MCF 10A (cell line): Measurements from ENCODE around the gene JAK2. TPM values are rescaled to one million over a fixed set of nuclear protein-coding genes. Genes with fewer than 3 reads are reported as not detected.

Experiments used
- BruUV-seq: library from RNA; stranded (reverse); fragments of 400-500 nt; replicated peaks from 2 replicates; lab custom pipeline; 2021; lab: Mats Ljungman, UMichigan
- CTCF ChIA-PET: fragments of 300-600 bp; sonication (Branson Sonifier 250); formaldehyde crosslinking; extraction: SDS; loops from one replicate; lab custom pipeline; 2021; ENCODE audit warnings: antibody characterized with exemption, inconsistent platforms; lab: Yijun Ruan, JAX
- POLR2A ChIA-PET: fragments of 300-600, 350-650 bp; sonication (Branson Sonifier 250); formaldehyde crosslinking; extraction: SDS; loops from one replicate; lab custom pipeline; 2020; ENCODE audit warnings: antibody characterized with exemption, inconsistent platforms; lab: Yijun Ruan, JAX
- DNase-seq: peaks from one replicate; pipeline ENCODE4 v3.0.0-alpha.2; 2018; ENCODE audit not compliant: unreplicated experiment
- H3K27ac Mint-ChIP-seq: one replicate; pipeline ENCODE4 v1.8.0; 2022; ENCODE audit warnings: mild to moderate bottlenecking, low read depth, mixed read lengths; ENCODE audit not compliant: unreplicated experiment
- H3K27me3 Mint-ChIP-seq: one replicate; pipeline ENCODE4 v1.8.0; 2022; ENCODE audit warnings: mixed read lengths; ENCODE audit not compliant: insufficient read depth, unreplicated experiment
- H3K36me3 Mint-ChIP-seq: one replicate; pipeline ENCODE4 v1.8.0; 2022; ENCODE audit warnings: mild to moderate bottlenecking, moderate library complexity, mixed read lengths; ENCODE audit not compliant: insufficient read depth, unreplicated experiment
- H3K4me1 Mint-ChIP-seq: one replicate; pipeline ENCODE4 v1.8.0; 2022; ENCODE audit warnings: mixed read lengths; ENCODE audit not compliant: insufficient read depth, unreplicated experiment
- H3K4me3 Mint-ChIP-seq: one replicate; pipeline ENCODE4 v1.8.0; 2022; ENCODE audit warnings: mild to moderate bottlenecking, moderate library complexity, mixed read lengths; ENCODE audit not compliant: unreplicated experiment
- H3K9me3 Mint-ChIP-seq: one replicate; pipeline ENCODE4 v1.8.0; 2022; ENCODE audit warnings: mixed read lengths; ENCODE audit not compliant: unreplicated experiment
- intact Hi-C: fragments of 100-400 bp; cut with micrococcal nuclease; formaldehyde crosslinking; loops from 2 replicates; pipeline ENCODE4 v1.14.1; 2022
- total RNA-seq: library from RNA; stranded (reverse); gene quantifications from 2 replicates; pipeline ENCODE4 v1.2.3, GENCODE V29; 2022
- TF ChIP-seq, protein P1 (sequence below): fragments of 200-600 bp; IDR thresholded peaks from one replicate; pipeline ENCODE4 v1.8.0; 2022; ENCODE audit warnings: antibody characterized with exemption, mild to moderate bottlenecking; ENCODE audit not compliant: unreplicated experiment

The JAK2 gene
- total RNA-seq, 1 experiment from 2014 or later: 4.3 TPM

DNA sequence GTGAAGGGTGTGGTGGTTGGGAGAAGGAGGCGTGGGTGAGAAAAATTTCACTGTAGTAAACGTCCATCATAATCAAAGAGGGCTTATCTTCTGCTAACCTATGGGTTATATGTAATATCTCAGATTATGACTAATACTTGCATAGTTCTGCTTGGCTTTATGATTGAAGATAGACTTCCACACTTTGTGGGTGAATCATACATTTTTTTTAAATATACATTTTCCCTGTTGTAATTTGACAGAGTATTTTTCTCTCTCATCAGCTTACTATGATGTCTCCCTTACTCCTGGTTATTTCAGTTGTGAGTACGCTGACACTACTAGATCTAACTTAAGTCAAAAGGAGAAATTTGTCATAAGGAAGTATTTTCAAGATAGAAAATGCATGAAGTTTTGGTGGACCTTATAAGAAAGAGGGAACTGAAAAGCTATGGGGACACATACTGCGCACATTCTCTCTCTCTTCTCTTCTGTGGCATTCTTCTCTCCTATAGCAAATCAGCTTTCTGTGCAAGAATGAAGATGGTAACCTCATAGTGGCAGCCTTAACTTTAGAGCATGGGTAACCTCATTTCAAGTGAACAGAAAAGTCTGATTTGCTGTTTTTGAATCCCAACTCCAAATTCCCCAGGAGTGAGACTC lies 4.9 kb upstream of the JAK2 start:
- H3K36me3 Mint-ChIP-seq: no peaks in the 10 kb centered on the region
- no peak overlapping the region for H3K27ac Mint-ChIP-seq
- no peaks in the 10 kb centered on the region for H3K27me3 Mint-ChIP-seq
- TF ChIP-seq, protein P1, sequence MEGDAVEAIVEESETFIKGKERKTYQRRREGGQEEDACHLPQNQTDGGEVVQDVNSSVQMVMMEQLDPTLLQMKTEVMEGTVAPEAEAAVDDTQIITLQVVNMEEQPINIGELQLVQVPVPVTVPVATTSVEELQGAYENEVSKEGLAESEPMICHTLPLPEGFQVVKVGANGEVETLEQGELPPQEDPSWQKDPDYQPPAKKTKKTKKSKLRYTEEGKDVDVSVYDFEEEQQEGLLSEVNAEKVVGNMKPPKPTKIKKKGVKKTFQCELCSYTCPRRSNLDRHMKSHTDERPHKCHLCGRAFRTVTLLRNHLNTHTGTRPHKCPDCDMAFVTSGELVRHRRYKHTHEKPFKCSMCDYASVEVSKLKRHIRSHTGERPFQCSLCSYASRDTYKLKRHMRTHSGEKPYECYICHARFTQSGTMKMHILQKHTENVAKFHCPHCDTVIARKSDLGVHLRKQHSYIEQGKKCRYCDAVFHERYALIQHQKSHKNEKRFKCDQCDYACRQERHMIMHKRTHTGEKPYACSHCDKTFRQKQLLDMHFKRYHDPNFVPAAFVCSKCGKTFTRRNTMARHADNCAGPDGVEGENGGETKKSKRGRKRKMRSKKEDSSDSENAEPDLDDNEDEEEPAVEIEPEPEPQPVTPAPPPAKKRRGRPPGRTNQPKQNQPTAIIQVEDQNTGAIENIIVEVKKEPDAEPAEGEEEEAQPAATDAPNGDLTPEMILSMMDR: no peak
- H3K4me3 Mint-ChIP-seq: no peak overlapping the region
- H3K4me1 Mint-ChIP-seq: peaks cover 24% of the 10 kb centered on the region
- no TSS peak for BruUV-seq
- CTCF ChIA-PET: interaction anchor here (0.5 to 1.5 kb wide), 6 partner anchors 13 to 1485 kb away, joined by 3 to 7 read pairs (median 3); no protein-coding TSS in a partner anchor
- intact Hi-C loops: loop anchor here (10.0 kb wide), 1 partner anchor 55 kb away; no protein-coding TSS in a partner anchor
- DNase-seq: peak; percentile 14
- H3K9me3 Mint-ChIP-seq: no peaks in the 10 kb centered on the region
- POLR2A ChIA-PET: interaction anchor here (0.7 to 1.0 kb wide), 2 partner anchors 12 to 14 kb away, joined by 3 to 4 read pairs; no protein-coding TSS in a partner anchor

DNA sequence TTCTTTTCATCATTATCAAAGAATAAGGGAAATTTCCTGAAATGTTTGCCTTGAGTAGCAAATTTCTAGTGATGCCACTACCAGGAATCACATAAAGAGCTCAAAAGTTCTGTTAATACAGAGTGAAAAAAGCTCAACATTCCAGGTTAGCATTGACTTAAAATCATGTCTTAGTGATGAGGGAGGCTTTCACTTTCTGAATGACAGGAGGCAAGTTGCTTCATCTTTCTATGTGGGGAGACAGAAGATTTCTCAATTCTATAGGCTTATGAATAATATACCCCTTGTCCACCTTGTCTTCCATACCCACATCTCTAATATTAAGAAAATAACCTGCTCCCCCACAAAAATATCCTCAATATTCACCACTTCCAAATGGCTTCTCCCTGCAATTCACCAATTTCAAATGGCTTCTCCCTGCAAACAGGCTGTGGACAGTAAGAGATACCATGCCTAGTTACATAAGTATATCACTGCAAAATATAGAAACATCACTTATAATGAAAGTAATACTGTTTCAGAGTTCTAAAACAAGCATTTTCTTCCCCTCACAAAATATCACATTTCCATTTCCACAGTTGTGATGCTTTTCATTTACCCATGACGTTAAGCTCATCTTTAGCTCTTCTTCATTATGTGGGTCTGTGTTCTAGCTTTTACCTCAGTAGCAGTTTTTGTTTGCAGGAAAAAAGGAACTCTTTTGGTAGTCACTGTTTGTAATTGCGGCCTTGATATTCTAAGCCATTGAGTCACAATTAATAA lies 2.2 kb upstream of the JAK2 start:
- no peak overlapping the region for H3K27ac Mint-ChIP-seq
- no TSS peak for BruUV-seq
- H3K27me3 Mint-ChIP-seq: no peaks in the 10 kb centered on the region
- peak; percentile 16 for DNase-seq
- no peaks in the 10 kb centered on the region for H3K36me3 Mint-ChIP-seq
- no peak overlapping the region for H3K4me3 Mint-ChIP-seq
- ChIA-PET CTCF (interaction anchor here (1.1 to 1.6 kb wide), 4 partner anchors 117 to 224 kb away, joined by 3 to 6 read pairs (median 4); no protein-coding TSS in a partner anchor), POLR2A (interaction anchor here (0.8 to 1.4 kb wide), 2 partner anchors 12 to 110 kb away, joined by 3 read pairs; no protein-coding TSS in a partner anchor)
- TF ChIP-seq, protein P1: no peak
- H3K4me1 Mint-ChIP-seq: peaks cover 41% of the 10 kb centered on the region
- intact Hi-C loops: loop anchor here (10.0 kb wide), 1 partner anchor 58 kb away; no protein-coding TSS in a partner anchor
- no peaks in the 10 kb centered on the region for H3K9me3 Mint-ChIP-seq

DNA sequence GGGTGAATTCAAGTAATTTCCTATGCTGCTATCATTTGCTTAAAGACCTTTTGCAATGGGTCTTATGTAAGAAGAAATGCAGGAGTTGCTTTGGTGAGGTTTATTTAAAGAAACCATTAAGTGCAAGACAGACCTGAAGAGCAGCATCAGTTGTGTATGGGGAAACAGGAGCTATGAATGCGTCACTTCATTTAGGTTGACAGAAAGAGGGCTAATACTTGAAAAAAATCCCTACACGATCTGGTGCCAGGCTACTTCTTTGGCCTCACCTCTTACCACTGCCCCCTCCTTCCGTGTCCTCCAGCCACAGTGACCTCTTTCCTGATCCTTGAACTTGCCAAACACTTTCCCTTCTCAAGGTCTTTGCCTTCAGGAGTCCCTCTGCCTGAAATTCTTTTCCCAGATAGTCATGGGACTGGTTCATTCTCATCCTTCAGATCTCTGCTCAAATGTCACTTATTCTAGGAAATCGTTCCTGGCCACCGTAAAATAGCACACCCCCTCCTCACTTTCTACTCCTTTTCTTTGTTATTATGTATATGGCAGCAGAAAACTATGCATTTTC lies 1.4 kb upstream of the JAK2 start:
- no TSS peak for BruUV-seq
- Mint-ChIP-seq H3K36me3 (no peaks in the 10 kb centered on the region), H3K9me3 (no peaks in the 10 kb centered on the region), H3K27me3 (no peaks in the 10 kb centered on the region), H3K4me3 (peak overlapping the region; percentile 90), H3K27ac (peak overlapping the region; percentile 76), H3K4me1 (peaks cover 41% of the 10 kb centered on the region)
- no peak for DNase-seq
- intact Hi-C loops: loop anchor here (10.0 kb wide), 1 partner anchor 59 kb away; no protein-coding TSS in a partner anchor
- ChIA-PET CTCF (interaction anchor here (1.5 to 1.6 kb wide), 2 partner anchors 118 to 187 kb away, joined by 4 to 6 read pairs; no protein-coding TSS in a partner anchor), POLR2A (no interaction called here)
- TF ChIP-seq, protein P1: no peak
